Dermis microvascular lymphatic vessel endothelial cell (primary cell): Measurements from ENCODE around the gene B3GNT3. TPM values are rescaled to one million over a fixed set of nuclear protein-coding genes. Genes with fewer than 3 reads are reported as not detected.

Experiments
- DNase-seq, 2 donors: peaks; one replicate each; pipeline versions ENCODE4 v3.0.0 to v3.0.0-alpha.2; 2010; ENCODE audit warnings: low read depth in 2 of 2
- total RNA-seq: library from RNA; depleted of rRNA; stranded (reverse); fragments of >200 nt; gene quantifications from 2 replicates; pipeline ENCODE4 v1.2.1, GENCODE V29; 2014

The B3GNT3 gene
- total RNA-seq, 1 donor from 2014 or later: under 0.01 TPM

GRCh38 chr19:17832443-17833208, 37.7 kb downstream of the B3GNT3 start:
- no peak for DNase-seq

- DNase-seq: no peak
These were observed 39.6 kb downstream of the B3GNT3 start for GRCh38 chr19:17834350-17835181.

- DNase-seq: no peak
These were observed 40.5 kb downstream of the B3GNT3 start for GRCh38 chr19:17835182-17836006.

- no peak for DNase-seq
These were observed 41.6 kb downstream of the B3GNT3 start for GRCh38 chr19:17836530-17836929.

- DNase-seq: no peak
These were observed 43.0 kb downstream of the B3GNT3 start for GRCh38 chr19:17837972-17838371.

GRCh38 chr19:17840019-17840418, 45.1 kb downstream of the B3GNT3 start:
- DNase-seq: no peak

- no peak for DNase-seq
These were observed 46.5 kb downstream of the B3GNT3 start for GRCh38 chr19:17841371-17841809.

- DNase-seq: peak; percentile 25 to 61
These were observed 47.1 kb downstream of the B3GNT3 start for GRCh38 chr19:17841810-17842662.

GRCh38 chr19:17842663-17843291, 47.8 kb downstream of the B3GNT3 start:
- DNase-seq: no peak

- no peak for DNase-seq
These were observed 48.4 kb downstream of the B3GNT3 start for GRCh38 chr19:17843292-17843827.

GRCh38 chr19:17843908-17844490, 49.1 kb downstream of the B3GNT3 start:
- DNase-seq: no peak

- DNase-seq: no peak
These were observed 51.2 kb downstream of the B3GNT3 start for GRCh38 chr19:17846146-17846545.

- DNase-seq: peak in 1 of 2 donors; percentile 64
These were observed 52.8 kb downstream of the B3GNT3 start, which contains the start of gene JAK3 for GRCh38 chr19:17847538-17848366. TSS of gene JAK3 (minus strand) at chr19:17847982. CDS start at chr19:17844417, 3,565 bp downstream.

- no peak for DNase-seq
These were observed 53.8 kb downstream of the B3GNT3 start for GRCh38 chr19:17848595-17849292.

GRCh38 chr19:17854061-17854460, 59.1 kb downstream of the B3GNT3 start:
- no peak for DNase-seq

GRCh38 chr19:17855280-17856152, 60.6 kb downstream of the B3GNT3 start:
- peak; percentile 37 to 67 for DNase-seq
